Mammary epithelial cell (primary cell): ENCODE measurements around the gene FBXO30.

Experiments
- EZH2 ChIP-seq: IDR thresholded peaks from 2 replicates; pipeline ENCODE4 v1.6.1; 2012; ENCODE audit warnings: low read length, inconsistent platforms, borderline replicate concordance
- TF ChIP-seq, protein P1 (sequence below), 2 donors: IDR thresholded peaks in 1 of 2; conservative IDR thresholded peaks in 1 of 2; 2 replicates each; pipeline ENCODE4 v1.5.1; 2011 to 2012; ENCODE audit warnings: inconsistent platforms in 2 of 2, low read length in 2 of 2, mild to moderate bottlenecking in 2 of 2, control low read depth in 1 of 2, low read depth in 1 of 2; ENCODE audit not compliant: insufficient read depth in 1 of 2; ENCODE audit errors: extremely low read depth in 1 of 2

DNA sequence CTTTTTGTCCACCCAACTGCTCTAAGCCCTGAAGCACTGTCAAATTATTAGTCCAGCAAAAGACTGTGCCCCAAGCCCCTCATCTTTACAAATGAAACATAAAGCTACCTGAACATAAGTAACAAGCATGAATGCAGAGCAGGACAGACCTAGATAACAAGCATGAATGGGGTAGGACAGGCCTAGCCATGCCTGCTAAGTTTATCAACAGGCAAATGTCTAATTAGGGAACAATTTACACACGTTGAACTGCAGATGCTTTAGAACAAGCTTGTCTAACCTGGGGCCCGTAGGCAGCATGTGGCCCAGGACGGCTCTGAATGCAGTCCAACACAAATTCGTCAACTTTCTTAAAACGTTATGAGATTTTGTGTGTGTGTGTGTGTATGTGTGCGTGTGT is 13.6 kb downstream of the FBXO30 start:
- TF ChIP-seq, protein P1, sequence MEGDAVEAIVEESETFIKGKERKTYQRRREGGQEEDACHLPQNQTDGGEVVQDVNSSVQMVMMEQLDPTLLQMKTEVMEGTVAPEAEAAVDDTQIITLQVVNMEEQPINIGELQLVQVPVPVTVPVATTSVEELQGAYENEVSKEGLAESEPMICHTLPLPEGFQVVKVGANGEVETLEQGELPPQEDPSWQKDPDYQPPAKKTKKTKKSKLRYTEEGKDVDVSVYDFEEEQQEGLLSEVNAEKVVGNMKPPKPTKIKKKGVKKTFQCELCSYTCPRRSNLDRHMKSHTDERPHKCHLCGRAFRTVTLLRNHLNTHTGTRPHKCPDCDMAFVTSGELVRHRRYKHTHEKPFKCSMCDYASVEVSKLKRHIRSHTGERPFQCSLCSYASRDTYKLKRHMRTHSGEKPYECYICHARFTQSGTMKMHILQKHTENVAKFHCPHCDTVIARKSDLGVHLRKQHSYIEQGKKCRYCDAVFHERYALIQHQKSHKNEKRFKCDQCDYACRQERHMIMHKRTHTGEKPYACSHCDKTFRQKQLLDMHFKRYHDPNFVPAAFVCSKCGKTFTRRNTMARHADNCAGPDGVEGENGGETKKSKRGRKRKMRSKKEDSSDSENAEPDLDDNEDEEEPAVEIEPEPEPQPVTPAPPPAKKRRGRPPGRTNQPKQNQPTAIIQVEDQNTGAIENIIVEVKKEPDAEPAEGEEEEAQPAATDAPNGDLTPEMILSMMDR (conservative IDR thresholded peaks at IDR 0.05 in 1 of 2, IDR thresholded peaks at IDR 0.05 in 1 of 2; ENCODE audit: extremely low read depth in 1 of 2, insufficient read depth in 1 of 2, low read depth in 1 of 2, low read length in 2 of 2) = no peak
- TF ChIP-seq EZH2 = no peak
